Measurements from ENCODE around the gene MGRN1.

Gene MGRN1

DNA sequence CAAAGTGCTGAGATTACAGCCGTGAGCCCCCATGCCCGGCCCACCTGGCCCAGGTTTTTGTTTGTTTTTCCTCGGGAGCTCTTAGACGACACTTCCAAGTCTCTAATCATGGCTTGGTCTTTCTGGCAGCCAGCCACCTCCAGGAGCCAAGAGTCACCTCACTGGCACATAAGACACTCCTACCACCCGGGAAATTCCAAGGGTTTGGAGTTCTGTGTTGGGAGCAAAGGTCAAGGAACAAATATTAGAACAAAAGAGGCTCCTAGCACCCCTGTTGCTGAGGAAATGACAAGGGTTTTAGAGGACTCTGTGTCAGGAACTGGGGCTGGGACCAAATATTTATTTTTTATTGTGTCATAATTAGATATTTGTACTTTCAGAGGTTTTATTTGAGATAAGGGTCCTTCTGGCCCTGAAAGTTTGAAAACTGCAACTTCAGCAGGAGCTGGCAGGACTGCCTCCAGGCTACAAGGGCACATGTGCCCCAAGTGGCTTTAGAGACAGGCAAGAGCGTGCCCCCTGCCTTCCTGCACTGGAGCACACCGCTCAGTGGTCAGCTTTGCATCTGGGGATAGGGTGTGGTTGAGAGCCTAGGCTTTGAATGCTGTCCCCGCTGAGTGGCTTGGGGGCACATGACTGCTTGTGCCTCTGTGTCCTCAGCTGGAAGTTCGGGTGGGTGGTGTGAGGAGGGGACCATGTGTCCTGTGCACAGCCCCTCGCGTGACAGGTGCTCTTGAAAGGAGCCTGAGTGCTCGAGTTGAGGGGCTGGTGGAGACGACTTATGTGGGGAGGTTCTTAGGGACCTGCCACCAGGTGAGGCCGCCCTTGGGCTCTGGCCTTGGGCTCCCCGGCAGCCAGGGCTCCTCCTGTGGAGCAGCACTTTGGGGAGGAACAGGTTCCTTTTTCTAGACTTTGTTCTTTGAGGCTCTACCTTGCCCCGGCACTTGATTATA lies 29.7 kb downstream of the MGRN1 start:
- no peak for DNase-seq

DNA sequence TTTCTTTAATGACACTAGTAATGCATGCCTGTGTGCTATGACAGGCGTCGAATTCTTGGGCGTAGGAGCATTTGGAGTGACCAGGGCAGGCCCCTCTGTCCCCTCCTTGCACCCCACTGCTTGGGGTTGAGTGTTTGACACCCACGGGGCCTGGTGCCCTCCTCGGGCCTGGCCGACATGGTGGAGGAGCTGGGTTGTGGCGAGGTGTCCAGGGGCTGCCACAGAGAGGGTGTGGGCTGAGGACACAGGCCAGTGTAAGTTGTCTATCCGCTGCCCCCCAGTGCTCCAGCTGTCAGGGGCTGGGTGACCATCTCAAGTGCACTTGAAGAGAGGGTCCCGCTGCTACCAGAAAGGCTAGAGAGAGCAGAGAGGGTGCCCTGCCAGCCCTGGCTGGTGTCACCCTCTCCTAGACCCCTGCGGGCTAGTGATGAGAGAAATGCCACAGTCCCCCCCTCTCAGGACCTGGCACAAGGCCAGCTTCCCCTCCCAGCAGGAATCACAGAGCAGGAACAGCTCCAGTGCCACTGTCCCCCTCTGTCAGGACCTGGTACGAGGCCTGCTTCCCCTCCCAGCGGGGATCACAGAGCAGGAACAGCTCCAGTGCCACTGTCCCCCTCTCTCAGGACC lies 30.5 kb downstream of the MGRN1 start:
- DNase-seq, result no peak

DNA sequence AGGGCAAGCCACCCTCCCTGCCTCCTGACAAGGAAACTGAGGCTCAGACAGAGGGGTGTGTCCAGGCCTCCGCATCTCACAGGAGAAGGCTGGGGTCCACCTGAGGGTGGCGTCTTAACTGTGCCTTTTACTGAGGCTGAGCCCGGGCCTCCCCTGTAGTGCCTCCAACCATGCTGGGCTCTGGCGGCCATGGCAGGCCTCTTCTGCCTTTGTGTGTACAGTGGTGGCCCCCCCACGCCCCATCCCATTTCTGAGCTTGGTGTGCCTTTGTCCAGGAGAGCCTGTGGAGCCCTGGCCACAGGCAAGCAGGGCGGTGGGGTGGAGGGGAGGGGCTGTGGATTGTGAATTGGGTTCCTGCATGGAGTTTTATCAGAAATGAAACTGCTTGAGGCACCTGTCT lies 31.2 kb downstream of the MGRN1 start:
- DNase-seq, result no peak

DNA sequence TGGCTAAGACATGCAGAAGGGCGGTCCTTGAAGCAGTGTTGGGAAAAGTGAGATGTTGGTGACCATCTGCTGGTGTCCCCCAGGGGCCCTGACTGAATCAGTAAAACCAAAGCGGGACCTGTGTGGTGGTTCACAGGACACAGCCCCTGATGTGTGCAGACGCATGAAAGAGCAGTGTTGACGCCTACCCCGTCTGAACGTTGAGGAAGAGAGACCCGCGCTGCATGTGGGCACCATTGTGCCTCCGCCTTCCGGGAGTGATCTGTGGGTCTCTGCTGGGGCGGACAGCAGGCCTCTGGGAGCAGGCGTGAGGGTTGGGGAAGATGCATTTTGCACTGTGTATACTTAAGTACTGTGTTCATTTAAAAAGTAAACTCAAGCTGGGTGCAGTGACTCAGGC lies 31.6 kb downstream of the MGRN1 start:
- DNase-seq, result no peak

DNA sequence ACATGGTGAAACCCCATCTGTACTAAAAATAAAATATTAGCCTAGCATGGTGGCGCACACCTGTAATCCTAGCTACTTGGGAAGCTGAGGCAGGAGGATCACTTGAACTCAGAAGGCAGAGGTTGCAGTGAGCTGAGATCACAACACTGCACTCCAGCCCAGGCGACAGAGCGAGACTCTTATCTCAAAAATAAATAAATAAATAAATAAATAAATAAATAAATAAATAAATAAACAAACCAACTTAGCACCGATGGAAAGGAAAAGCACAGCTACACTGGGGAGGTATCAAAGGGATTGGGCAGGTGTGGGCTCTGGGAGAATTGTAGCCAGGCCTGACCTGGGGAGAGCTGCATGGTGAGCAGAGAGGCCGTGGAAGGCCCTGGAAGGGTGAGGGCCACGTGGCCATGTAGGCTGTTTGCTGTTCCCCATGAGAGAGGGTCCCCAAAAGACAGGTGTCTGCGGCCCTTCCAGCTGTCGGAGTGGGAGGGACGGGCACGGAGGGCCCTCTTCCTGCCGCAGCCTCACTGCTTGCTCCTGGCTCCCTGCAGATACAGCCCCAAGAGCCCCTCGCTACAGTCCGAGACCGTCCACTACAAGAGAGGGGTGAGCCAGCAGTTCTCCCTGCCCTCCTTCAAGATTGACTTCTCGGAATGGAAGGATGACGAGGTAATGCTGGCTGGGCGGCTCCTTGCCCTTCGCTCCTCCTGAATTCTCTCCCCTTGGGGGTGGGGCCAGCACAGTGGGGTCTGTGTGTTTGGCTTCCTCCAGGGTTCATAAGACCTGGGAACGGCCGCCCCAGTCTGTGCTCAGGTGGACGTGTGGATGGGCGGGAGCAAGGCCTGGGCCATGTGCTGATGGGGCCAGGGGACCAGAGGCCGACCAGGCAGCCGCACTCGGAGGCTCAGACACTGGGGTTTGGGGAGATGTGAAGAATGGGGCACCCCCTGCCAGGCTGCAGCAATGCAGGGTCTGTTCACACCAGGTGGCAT lies 32.4 kb downstream of the MGRN1 start:
- no peak for DNase-seq

DNA sequence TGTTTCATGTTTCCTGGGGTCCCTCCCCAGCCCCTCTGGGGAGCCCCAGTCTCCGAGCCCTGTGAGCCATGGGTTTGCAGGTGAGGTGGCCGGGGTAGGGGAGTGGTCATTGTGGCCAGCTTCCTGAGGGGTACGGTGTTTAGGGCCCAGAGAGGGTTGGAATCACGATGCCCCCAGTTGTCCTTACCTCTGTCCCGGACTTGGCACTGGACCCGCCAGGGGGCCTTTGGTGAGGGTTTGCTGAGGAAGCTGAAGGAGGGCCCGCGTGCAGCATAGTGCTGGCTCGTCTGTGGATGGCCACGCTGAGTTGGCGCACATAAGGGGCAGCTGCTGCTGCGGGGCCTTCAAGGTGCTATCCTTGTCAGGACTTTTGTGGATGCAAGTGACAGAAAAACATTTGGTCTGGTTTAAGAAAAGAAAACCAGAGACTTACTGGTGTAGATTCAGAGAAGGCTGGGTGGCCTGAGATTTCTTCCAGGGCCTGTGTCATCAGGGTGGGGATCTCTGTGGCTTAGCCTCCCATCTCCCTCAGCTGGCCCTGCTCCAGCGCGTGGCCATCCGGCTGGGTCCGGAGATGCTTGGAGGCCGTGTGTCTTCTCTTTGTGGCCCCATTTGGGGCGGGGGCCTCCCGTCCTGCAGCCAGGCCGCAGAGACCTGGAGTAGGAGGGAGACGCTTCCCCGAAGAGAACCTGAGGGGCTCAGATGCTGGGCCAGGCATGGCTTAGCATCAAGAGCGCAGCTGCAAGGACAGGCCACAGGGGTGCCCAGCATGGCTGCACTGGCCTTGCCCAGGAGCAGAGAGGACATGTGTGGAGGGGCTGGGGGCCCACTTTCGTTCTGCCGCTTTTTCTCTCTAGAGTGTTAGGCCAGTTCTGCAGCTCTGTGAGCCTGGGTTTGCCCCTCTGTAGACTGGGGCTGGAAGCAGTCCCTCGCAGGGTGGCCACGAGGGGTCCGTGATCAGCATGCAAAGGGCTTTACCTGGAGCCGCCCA lies 35.0 kb downstream of the MGRN1 start:
- DNase-seq, result no peak

DNA sequence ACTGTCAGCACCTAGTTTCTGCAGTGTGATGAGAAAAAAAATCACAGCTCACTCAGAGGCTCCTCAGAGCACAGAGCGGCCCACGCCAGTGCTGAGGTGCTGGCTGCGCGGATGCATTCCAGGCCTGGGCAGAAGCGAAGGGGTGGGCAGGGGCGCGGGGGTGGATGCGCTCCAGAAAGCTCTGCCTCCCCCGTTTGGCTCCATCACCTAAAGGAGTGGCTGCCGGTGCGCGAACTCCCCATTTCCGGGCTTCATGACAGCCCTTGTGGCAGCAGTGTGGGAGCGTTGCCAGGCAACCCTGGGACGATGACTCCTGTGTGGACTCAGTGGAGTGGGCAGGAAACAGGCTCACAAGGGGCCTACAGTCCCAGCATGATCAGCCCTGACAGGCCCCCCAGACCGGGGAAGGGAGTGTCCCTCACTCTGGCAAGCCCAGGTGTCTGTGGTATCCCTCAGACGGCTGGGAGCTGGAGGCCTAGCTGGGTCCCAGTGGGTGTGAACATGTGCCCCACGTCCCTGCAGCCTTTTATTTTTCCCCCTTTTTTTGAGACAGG lies 35.9 kb downstream of the MGRN1 start:
- DNase-seq, result peak; percentile 55 to 87

DNA sequence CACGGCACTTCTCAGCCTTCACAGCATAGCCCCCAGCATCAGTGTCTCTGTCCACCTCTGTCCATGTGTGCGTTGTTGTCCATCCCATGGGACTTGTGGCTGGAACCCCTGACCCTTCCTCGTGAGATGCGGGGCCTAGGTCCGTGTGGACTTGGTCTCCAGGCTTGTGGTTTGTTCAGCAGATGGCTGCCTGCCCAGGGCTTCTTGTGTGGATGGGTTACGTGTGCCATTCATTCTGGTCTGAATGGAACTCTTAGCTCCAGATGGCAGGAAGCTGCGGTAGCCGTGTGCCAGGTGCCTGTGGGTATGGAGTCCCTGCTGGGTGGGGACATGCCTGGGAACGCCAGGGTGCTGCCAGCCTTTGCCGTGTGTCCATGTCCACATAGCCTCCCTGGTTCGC lies 37.0 kb downstream of the MGRN1 start:
- no peak for DNase-seq

DNA sequence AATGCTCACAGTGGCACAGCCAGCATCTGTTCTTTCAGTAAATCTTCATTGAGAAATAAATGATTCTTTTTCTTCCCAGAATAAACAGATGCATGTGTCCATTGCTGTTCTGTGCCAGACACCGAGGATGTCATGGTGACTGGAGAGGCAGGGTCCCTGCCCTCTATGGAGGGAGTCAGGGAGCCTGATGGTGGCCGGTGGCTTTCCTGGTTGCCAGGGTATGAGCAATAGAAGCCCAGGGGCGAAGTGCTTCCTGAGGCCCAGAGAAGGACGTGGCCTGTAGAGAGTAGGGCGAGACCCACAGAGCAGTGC lies 38.8 kb downstream of the MGRN1 start:
- DNase-seq, result no peak

DNA sequence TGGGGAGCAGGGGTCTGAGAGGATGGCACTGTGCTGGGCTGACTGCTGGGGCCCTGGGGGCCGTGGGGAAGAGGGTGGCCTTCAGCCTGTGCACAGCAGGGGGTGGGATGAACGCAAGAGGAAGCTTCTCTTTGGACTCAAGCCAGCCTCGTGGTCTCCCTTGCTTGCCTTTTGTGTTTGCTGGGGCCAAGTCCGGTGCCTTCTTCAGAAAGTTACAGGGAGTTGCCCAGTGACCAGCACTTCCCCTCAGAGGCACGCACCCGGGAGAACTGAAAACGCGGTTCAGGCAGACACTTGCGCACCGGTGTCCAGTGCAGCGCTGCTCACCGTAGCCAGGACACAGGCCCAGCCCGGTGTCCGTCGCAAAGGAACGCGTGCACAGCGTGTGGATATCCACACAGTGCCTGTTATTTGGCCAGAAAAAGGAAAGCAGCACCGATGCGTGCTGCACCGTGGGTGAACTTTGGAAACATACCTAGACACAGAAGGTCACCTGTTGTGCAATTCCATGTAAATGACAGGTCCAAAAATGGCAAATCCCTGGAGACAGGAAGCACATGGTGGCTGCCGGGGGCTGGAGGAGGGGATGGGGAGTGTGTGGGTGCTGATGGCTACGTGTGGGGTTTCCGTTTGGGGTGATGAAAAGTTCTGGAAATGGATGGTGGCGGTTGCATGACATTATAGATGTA lies 39.3 kb downstream of the MGRN1 start:
- DNase-seq, result peak; percentile 94 to 97

DNA sequence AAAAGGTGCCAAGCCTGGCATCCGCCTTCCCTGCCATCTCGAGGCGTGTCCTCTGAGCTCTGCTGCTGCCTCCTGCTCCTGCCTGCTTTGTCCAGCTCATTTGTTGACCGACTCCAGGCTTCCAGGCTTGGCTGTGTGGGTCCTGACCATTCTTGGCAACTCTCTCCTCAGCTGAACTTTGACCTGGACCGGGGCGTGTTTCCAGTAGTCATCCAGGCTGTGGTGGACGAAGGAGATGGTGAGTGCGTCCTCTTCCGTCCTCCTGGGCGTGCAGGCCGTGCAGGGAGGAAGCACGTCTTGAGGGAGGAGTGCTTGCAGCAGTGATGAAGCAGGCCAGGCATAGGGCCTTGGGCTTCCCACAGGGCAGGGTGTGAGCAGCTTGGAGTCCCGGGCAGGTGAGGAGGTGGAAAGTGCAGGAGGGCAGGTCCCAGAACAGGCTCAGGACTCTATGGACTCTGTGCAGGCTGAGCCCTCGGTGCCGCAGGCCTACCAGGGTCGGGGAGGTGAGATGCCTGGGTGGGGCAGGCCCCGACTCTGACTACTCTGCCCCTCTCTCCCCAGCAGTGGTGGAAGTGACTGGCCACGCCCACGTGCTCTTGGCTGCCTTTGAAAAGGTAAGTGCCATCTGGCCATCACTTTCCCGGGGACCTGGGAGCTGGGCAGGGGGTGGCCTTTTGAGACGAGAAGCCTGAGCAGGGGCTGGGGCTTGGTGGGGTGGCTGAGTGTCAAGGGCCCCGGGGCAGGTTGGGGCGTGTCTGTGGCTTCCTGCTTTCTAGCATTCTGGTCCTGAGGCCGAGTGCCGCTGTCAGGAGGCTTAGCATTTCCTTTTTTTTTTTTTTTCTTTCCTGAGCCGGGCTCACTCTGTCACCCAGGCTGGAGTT lies 40.2 kb downstream of the MGRN1 start:
- DNase-seq, result peak; percentile 74 to 80

DNA sequence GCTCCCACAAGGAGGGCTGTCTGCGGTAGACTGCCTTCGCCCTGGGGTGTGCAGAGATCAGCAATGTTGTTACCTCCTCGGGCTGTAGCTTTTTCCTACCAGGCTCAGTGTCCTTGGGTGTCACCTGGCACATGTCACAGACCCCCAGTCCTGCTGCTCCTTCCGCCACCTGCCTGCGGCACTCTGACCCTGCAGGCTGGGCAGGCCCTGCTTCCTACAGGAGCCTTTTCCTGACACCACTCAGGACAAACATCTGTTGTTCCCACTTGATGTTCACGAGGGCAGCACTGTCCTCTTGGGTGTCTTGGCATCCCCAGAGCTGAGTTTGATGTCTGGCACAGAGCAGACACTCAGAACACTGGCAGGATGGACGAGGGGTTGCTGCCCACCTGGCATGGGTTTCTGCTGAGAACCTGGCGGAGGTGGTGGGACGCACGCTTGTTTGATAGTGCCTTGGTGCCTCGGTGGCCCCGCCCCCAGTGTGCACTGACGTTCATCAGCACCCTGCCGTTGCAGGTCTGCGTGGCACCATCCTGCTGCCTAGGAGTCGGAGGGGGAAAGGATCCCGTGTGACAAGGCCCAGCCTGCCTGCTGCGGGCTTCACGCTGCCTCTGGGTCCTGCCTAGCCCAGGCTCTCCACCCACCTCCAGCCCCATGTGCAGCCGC lies 42.0 kb downstream of the MGRN1 start:
- no peak for DNase-seq

DNA sequence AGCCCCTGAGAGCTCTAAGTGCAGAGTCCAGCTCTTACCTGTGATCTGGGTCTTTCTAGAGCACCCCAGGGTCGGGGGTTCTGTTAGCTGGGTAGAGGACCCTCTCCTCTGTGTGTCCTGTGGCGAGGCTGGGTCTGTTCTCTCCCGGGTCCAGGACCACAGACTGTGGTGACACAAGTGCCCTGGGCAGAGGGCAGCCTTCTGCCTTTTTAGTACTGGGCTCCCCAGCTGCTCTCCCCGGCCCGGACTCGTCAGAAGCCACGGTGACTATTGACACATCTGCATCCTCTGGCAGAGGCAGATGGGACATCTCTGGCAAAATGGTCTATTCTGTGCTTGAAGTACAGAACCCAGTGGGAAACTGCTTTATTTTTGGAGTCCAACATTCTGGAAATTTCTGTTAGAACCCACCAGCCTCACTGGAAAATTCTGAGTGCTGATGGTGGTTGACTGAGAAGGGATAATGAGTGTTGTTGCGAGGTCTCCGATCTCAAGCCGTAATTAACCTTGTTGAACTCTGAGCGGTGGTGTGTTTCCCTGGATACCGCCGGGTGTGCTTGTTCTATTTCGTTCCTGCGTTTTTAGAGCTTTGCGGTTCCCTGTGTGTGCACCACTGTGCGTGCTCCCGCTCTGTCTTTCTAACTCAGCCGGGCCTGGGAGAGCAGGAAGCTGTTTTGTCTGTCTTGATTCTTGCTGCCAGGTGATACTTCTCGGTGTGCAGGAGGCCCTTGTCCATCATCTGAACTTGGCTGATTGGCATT lies 42.8 kb downstream of the MGRN1 start:
- DNase-seq, result no peak

DNA sequence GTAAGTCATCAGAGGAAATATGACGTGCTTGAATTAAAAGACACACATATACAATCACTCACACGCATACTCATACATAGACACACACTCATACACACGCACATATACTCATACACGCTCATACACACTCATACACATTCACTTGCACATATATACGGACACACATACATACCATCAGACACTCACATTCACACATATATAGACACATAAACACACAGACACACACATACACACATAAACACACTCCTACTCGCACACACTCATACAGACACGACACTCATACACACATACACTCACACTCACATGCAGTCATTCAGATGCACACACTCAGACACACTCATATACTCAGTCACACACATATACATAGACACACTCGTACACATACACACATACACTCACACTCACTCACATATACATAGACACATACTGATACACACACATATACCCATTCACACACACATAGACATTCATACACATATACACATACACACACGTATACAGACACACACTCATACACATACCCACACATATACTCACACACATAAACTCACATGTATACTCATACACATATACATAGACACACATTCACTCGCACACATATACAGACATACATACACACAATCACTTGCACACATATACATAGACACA lies 43.8 kb downstream of the MGRN1 start:
- DNase-seq, result no peak

DNA sequence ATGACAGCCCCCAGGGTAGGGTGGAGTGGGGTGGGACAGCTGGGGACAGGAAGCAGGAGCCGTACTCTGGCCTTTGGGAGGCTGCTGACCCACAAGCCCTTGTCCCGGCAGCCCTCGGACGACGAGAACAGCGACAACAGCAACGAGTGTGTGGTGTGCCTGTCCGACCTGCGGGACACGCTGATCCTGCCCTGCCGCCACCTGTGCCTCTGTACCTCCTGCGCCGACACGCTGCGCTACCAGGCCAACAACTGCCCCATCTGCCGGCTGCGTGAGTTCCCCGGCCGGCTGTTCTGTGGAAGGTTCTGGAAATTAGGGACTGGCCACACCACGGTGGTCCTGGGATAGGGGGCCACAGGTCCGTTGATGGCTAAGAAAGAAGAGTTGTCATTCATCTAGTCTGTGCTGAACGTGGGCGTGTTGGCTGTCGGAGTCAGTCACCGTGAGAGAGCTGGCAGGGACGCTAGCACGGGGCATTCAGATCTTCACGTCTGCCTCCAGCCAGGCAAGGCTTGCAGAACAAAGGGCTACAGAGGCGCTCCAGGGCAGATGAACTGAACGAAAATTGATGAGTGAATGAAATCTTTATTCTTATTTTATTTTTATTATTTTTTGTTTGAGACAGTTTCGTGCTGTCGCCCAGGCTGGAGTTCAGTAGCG lies 48.9 kb downstream of the MGRN1 start:
- DNase-seq, result no peak

DNA sequence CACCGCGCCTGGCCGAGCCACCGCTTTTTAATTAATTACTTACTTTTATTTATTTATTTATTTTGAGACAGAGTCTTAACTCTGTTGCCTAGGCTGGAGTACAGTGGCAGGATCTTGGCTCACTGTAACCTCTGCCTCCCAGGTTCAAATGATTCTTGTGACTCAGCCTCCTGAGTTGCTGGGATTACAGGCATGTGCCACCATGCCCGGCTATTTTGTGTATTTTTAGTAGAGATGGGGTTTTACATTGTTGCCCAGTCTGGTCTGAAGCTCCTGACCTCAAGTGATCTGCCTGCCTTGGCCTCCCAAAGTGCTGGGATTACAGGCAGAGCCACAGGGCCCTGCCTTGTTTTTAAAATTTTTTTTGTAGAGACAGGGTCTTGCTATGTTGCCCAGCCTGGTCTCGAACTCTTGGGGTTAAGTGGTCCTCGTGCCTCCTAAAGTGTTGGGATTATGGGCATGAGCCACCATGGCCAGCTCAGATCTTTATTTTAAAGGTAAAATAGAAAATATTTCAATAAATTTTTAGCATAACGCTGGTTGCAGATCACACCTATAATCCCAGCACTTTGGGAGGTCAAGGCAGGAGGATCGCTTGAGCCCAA lies 50.4 kb downstream of the MGRN1 start:
- no peak for DNase-seq
